NCI-H2029 treated with DMSO at 0.1 percent for 48 hours (cell line): Measurements from ENCODE around the gene RIMBP2.
"Not testable (repeated sequence)": the region's sequence is repeated elsewhere in the genome, so short reads cannot be mapped to it uniquely, and the experiment has no call there.

Experiments used
- DNase-seq: peaks from one replicate; lab custom pipeline; 2025; lab: John Stamatoyannopoulos, UW

Gene RIMBP2

GRCh38 chr12:130705178-130705822 lies 10.8 kb downstream of the RIMBP2 start:
- no peak for DNase-seq

- no peak for DNase-seq
These were observed 11.5 kb downstream of the RIMBP2 start for GRCh38 chr12:130704606-130705005.

GRCh38 chr12:130703733-130704375 lies 12.2 kb downstream of the RIMBP2 start:
- no peak for DNase-seq

- DNase-seq, result no peak
These were observed 12.9 kb downstream of the RIMBP2 start for GRCh38 chr12:130702966-130703732.

- DNase-seq, result no peak
These were observed 14.7 kb downstream of the RIMBP2 start for GRCh38 chr12:130701402-130701744.

- no peak for DNase-seq
These were observed 15.4 kb downstream of the RIMBP2 start for GRCh38 chr12:130700492-130701401.

- no peak for DNase-seq
These were observed 18.0 kb downstream of the RIMBP2 start for GRCh38 chr12:130698106-130698505.

- DNase-seq, result no peak
These were observed 19.6 kb downstream of the RIMBP2 start for GRCh38 chr12:130696379-130697100.

- no peak for DNase-seq
These were observed 21.0 kb downstream of the RIMBP2 start for GRCh38 chr12:130695061-130695460.

GRCh38 chr12:130689408-130690405 lies 26.4 kb downstream of the RIMBP2 start:
- no peak for DNase-seq

GRCh38 chr12:130688999-130689398 lies 27.1 kb downstream of the RIMBP2 start:
- DNase-seq, result not testable (repeated sequence)

- no peak for DNase-seq
These were observed 28.0 kb downstream of the RIMBP2 start for GRCh38 chr12:130687796-130688778.

GRCh38 chr12:130687190-130687589 lies 28.9 kb downstream of the RIMBP2 start:
- no peak for DNase-seq

GRCh38 chr12:130686511-130686991 lies 29.5 kb downstream of the RIMBP2 start:
- no peak for DNase-seq

GRCh38 chr12:130685850-130686249 lies 30.2 kb downstream of the RIMBP2 start:
- DNase-seq, result no peak

GRCh38 chr12:130685250-130685787 lies 30.8 kb downstream of the RIMBP2 start:
- DNase-seq, result no peak

- no peak for DNase-seq
These were observed 32.3 kb downstream of the RIMBP2 start for GRCh38 chr12:130683811-130684210.

- no peak for DNase-seq
These were observed 33.0 kb downstream of the RIMBP2 start for GRCh38 chr12:130683080-130683479.
